HG03469 (cell line): Measurements from ENCODE around the gene PARP9.
"Not testable (repeated sequence)": the region's sequence is repeated elsewhere in the genome, so short reads cannot be mapped to it uniquely, and the experiment has no call there.

Experiments used
- ATAC-seq: cut with Tn5 transposase; IDR thresholded peaks from one replicate; pipeline ENCODE4 v1.9.1; 2021; ENCODE audit warnings: mild to moderate bottlenecking, moderate library complexity, moderate number of reproducible peaks; ENCODE audit not compliant: unreplicated experiment

PARP9 gene

GRCh38 chr3:122523317-122523716 lies 40.8 kb downstream of the PARP9 start:
- no peak for ATAC-seq

GRCh38 chr3:122520861-122521260 lies 43.2 kb downstream of the PARP9 start:
- no peak for ATAC-seq

GRCh38 chr3:122519693-122520092 lies 44.4 kb downstream of the PARP9 start:
- no peak for ATAC-seq

GRCh38 chr3:122516846-122517360 lies 47.2 kb downstream of the PARP9 start:
- ATAC-seq: no peak

GRCh38 chr3:122515870-122516269 lies 48.2 kb downstream of the PARP9 start:
- no peak for ATAC-seq

GRCh38 chr3:122515020-122515468 lies 49.1 kb downstream of the PARP9 start:
- ATAC-seq: no peak

- ATAC-seq: peak; percentile 74
Measured at GRCh38 chr3:122514123-122515019, 49.7 kb downstream of the PARP9 start, which contains the start of gene KPNA1. TSS of gene KPNA1 (minus strand) at chr3:122514939. CDS start at chr3:122496565, 18,374 bp downstream.

- ATAC-seq: no peak
Measured at GRCh38 chr3:122513386-122514122, 50.5 kb downstream of the PARP9 start.

GRCh38 chr3:122512284-122512683 lies 51.8 kb downstream of the PARP9 start:
- ATAC-seq: no peak

- no peak for ATAC-seq
Measured at GRCh38 chr3:122510878-122511535, 53.1 kb downstream of the PARP9 start.

GRCh38 chr3:122508944-122509343 lies 55.2 kb downstream of the PARP9 start:
- not testable (repeated sequence) for ATAC-seq

GRCh38 chr3:122508135-122508914 lies 55.8 kb downstream of the PARP9 start:
- no peak for ATAC-seq

GRCh38 chr3:122506450-122506849 lies 57.6 kb downstream of the PARP9 start:
- ATAC-seq: no peak

GRCh38 chr3:122505676-122506075 lies 58.4 kb downstream of the PARP9 start:
- no peak for ATAC-seq

- ATAC-seq: no peak
Measured at GRCh38 chr3:122502941-122503340, 61.2 kb downstream of the PARP9 start.

- ATAC-seq: no peak
Measured at GRCh38 chr3:122502139-122502538, 62.0 kb downstream of the PARP9 start.

- not testable (repeated sequence) for ATAC-seq
Measured at GRCh38 chr3:122500964-122501363, 63.1 kb downstream of the PARP9 start.

GRCh38 chr3:122498152-122498551 lies 65.9 kb downstream of the PARP9 start:
- ATAC-seq: no peak

- ATAC-seq: peak; percentile 90
Measured at GRCh38 chr3:122497425-122497824, 66.7 kb downstream of the PARP9 start.

- ATAC-seq: no peak
Measured at GRCh38 chr3:122496508-122496907, 67.6 kb downstream of the PARP9 start.
